ENCODE data around the gene POR.
"Not testable (repeated sequence)": the region's sequence is repeated elsewhere in the genome, so short reads cannot be mapped to it uniquely, and the experiment has no call there.

POR gene

GRCh38 chr7:75889826-75890225 is 25.1 kb upstream of the POR start:
- no peaks in the 10 kb centered on the region for H3K79me2 ChIP-seq (ENCODE audit: insufficient read depth, low read length)
- no peak overlapping the region for H3K4me2 ChIP-seq (ENCODE audit: low read depth, low read length, poor library complexity, severe bottlenecking)
- no peak overlapping the region for H3K9ac ChIP-seq (ENCODE audit: low read depth, low read length, poor library complexity, severe bottlenecking)
- TF ChIP-seq CTCF (conservative IDR thresholded peaks at IDR 0.05; ENCODE audit: low read length) (no peak), EZH2phosphoT487 (IDR thresholded peaks at IDR 0.05; ENCODE audit: borderline replicate concordance) (no peak)
- H3K27me3 ChIP-seq (ENCODE audit: insufficient read depth, low read length, poor library complexity, severe bottlenecking) = no peaks in the 10 kb centered on the region
- H4K20me1 ChIP-seq (ENCODE audit: insufficient read depth, low read length, poor library complexity, severe bottlenecking) = no peaks in the 10 kb centered on the region
- H3K4me1 ChIP-seq (ENCODE audit: insufficient read depth, low read length, poor library complexity, severe bottlenecking) = peaks cover 6% of the 10 kb centered on the region
- no peak overlapping the region for H3K4me3 ChIP-seq (ENCODE audit: low read length, poor library complexity, severe bottlenecking)
- 0 out of 2 replicates have a peak, but pooled peaks cover 3% of the 10 kb centered on the region for H3K36me3 ChIP-seq (ENCODE audit: insufficient read depth, low read length)
- no peaks in the 10 kb centered on the region for H3K9me2 ChIP-seq (replicated peaks; ENCODE audit: low read depth, low read length)
- no peak overlapping the region for H2AFZ ChIP-seq (ENCODE audit: low read length)
- no peaks in the 10 kb centered on the region for H3K9me3 ChIP-seq (ENCODE audit: insufficient read depth, low read depth, low read length)
- H3F3A ChIP-seq (ENCODE audit: low read depth) = no peaks in the 10 kb centered on the region

- H3K36me3 ChIP-seq (ENCODE audit: insufficient read depth, low read length); H3K9me2 ChIP-seq (replicated peaks; ENCODE audit: low read depth, low read length); H2AFZ ChIP-seq (ENCODE audit: low read length); H3K27me3 ChIP-seq (ENCODE audit: insufficient read depth, low read length, poor library complexity, severe bottlenecking); H3K4me2 ChIP-seq (ENCODE audit: low read depth, low read length, poor library complexity, severe bottlenecking); H4K20me1 ChIP-seq (ENCODE audit: insufficient read depth, low read length, poor library complexity, severe bottlenecking); H3K9me3 ChIP-seq (ENCODE audit: insufficient read depth, low read depth, low read length); H3F3A ChIP-seq (ENCODE audit: low read depth); H3K9ac ChIP-seq (ENCODE audit: low read depth, low read length, poor library complexity, severe bottlenecking); H3K4me3 ChIP-seq (ENCODE audit: low read length, poor library complexity, severe bottlenecking); H3K4me1 ChIP-seq (ENCODE audit: insufficient read depth, low read length, poor library complexity, severe bottlenecking); H3K79me2 ChIP-seq (ENCODE audit: insufficient read depth, low read length): not testable (repeated sequence)
Measured at GRCh38 chr7:75891237-75891636, 23.7 kb upstream of the POR start.

- Histone ChIP-seq H4K20me1 (ENCODE audit: insufficient read depth, low read length, poor library complexity, severe bottlenecking) (no peaks in the 10 kb centered on the region), H3K9me2 (replicated peaks; ENCODE audit: low read depth, low read length) (no peaks in the 10 kb centered on the region), H3K79me2 (ENCODE audit: insufficient read depth, low read length) (no peaks in the 10 kb centered on the region), H3K4me2 (ENCODE audit: low read depth, low read length, poor library complexity, severe bottlenecking) (no peak overlapping the region), H3F3A (ENCODE audit: low read depth) (no peaks in the 10 kb centered on the region), H3K9me3 (ENCODE audit: insufficient read depth, low read depth, low read length) (no peaks in the 10 kb centered on the region), H3K4me3 (ENCODE audit: low read length, poor library complexity, severe bottlenecking) (no peak overlapping the region), H3K4me1 (ENCODE audit: insufficient read depth, low read length, poor library complexity, severe bottlenecking) (peaks cover 6% of the 10 kb centered on the region), H3K36me3 (ENCODE audit: insufficient read depth, low read length) (0 out of 2 replicates have a peak, but pooled peaks cover 3% of the 10 kb centered on the region), H3K27me3 (ENCODE audit: insufficient read depth, low read length, poor library complexity, severe bottlenecking) (no peaks in the 10 kb centered on the region), H3K9ac (ENCODE audit: low read depth, low read length, poor library complexity, severe bottlenecking) (no peak overlapping the region), H2AFZ (ENCODE audit: low read length) (no peak overlapping the region)
- TF ChIP-seq CTCF (conservative IDR thresholded peaks at IDR 0.05; ENCODE audit: low read length) (no peak), EZH2phosphoT487 (IDR thresholded peaks at IDR 0.05; ENCODE audit: borderline replicate concordance) (no peak)
Measured at GRCh38 chr7:75891815-75892411, 23.0 kb upstream of the POR start.

GRCh38 chr7:75892634-75893272 is 22.2 kb upstream of the POR start:
- H3K36me3 ChIP-seq (ENCODE audit: insufficient read depth, low read length) = 0 out of 2 replicates have a peak, but pooled peaks cover 3% of the 10 kb centered on the region
- H3K4me3 ChIP-seq (ENCODE audit: low read length, poor library complexity, severe bottlenecking) = no peak overlapping the region
- TF ChIP-seq CTCF (conservative IDR thresholded peaks at IDR 0.05; ENCODE audit: low read length) = no peak
- TF ChIP-seq EZH2phosphoT487 (IDR thresholded peaks at IDR 0.05; ENCODE audit: borderline replicate concordance) = no peak
- H4K20me1 ChIP-seq (ENCODE audit: insufficient read depth, low read length, poor library complexity, severe bottlenecking) = no peaks in the 10 kb centered on the region
- H3K9me2 ChIP-seq (replicated peaks; ENCODE audit: low read depth, low read length) = no peaks in the 10 kb centered on the region
- no peak overlapping the region for H3K4me2 ChIP-seq (ENCODE audit: low read depth, low read length, poor library complexity, severe bottlenecking)
- H3K9me3 ChIP-seq (ENCODE audit: insufficient read depth, low read depth, low read length) = no peaks in the 10 kb centered on the region
- no peaks in the 10 kb centered on the region for H3F3A ChIP-seq (ENCODE audit: low read depth)
- H2AFZ ChIP-seq (ENCODE audit: low read length) = no peak overlapping the region
- H3K4me1 ChIP-seq (ENCODE audit: insufficient read depth, low read length, poor library complexity, severe bottlenecking) = peaks cover 6% of the 10 kb centered on the region
- no peak overlapping the region for H3K9ac ChIP-seq (ENCODE audit: low read depth, low read length, poor library complexity, severe bottlenecking)
- H3K27me3 ChIP-seq (ENCODE audit: insufficient read depth, low read length, poor library complexity, severe bottlenecking) = no peaks in the 10 kb centered on the region
- no peaks in the 10 kb centered on the region for H3K79me2 ChIP-seq (ENCODE audit: insufficient read depth, low read length)

Measured in Loucy (cell line).